Measurements from ENCODE around the gene KCTD14.
"Not testable (repeated sequence)": the region's sequence is repeated elsewhere in the genome, so short reads cannot be mapped to it uniquely, and the experiment has no call there.

The KCTD14 gene

GRCh38 chr11:78046486-78046854 is 23.4 kb upstream of the KCTD14 start:
- no peak for DNase-seq (ENCODE audit: low read depth)

- DNase-seq (ENCODE audit: low read depth): peak; percentile 58
Measured at GRCh38 chr11:78045851-78046485, 22.9 kb upstream of the KCTD14 start.

GRCh38 chr11:78044706-78045105 is 21.6 kb upstream of the KCTD14 start:
- no peak for DNase-seq (ENCODE audit: low read depth)

GRCh38 chr11:78041843-78042440 is 18.9 kb upstream of the KCTD14 start:
- DNase-seq (ENCODE audit: low read depth): no peak

GRCh38 chr11:78041380-78041719 is 18.3 kb upstream of the KCTD14 start:
- not testable (repeated sequence) for DNase-seq (ENCODE audit: low read depth)

- no peak for DNase-seq (ENCODE audit: low read depth)
Measured at GRCh38 chr11:78040691-78041379, 17.8 kb upstream of the KCTD14 start.

- DNase-seq (ENCODE audit: low read depth): no peak
Measured at GRCh38 chr11:78039919-78040671, 17.0 kb upstream of the KCTD14 start.

GRCh38 chr11:78039391-78039918 is 16.4 kb upstream of the KCTD14 start:
- no peak for DNase-seq (ENCODE audit: low read depth)

GRCh38 chr11:78038697-78039313 is 15.7 kb upstream of the KCTD14 start:
- DNase-seq (ENCODE audit: low read depth): no peak

GRCh38 chr11:78037825-78038620 is 14.9 kb upstream of the KCTD14 start:
- no peak for DNase-seq (ENCODE audit: low read depth)

- DNase-seq (ENCODE audit: low read depth): no peak
Measured at GRCh38 chr11:78037056-78037455, 14.0 kb upstream of the KCTD14 start.

- no peak for DNase-seq (ENCODE audit: low read depth)
Measured at GRCh38 chr11:78036313-78036712, 13.2 kb upstream of the KCTD14 start.

GRCh38 chr11:78034623-78035022 is 11.5 kb upstream of the KCTD14 start:
- DNase-seq (ENCODE audit: low read depth): no peak

GRCh38 chr11:78033040-78033439 is 10.0 kb upstream of the KCTD14 start:
- no peak for DNase-seq (ENCODE audit: low read depth)

- no peak for DNase-seq (ENCODE audit: low read depth)
Measured at GRCh38 chr11:78032090-78032489, 9.0 kb upstream of the KCTD14 start.

- no peak for DNase-seq (ENCODE audit: low read depth)
Measured at GRCh38 chr11:78031629-78032028, 8.6 kb upstream of the KCTD14 start.

GRCh38 chr11:78030429-78031325 is 7.6 kb upstream of the KCTD14 start:
- no peak for DNase-seq (ENCODE audit: low read depth)

GRCh38 chr11:78028423-78028822 is 5.3 kb upstream of the KCTD14 start:
- DNase-seq (ENCODE audit: low read depth): not testable (repeated sequence)

- DNase-seq (ENCODE audit: low read depth): no peak
Measured at GRCh38 chr11:78027759-78028158, 4.7 kb upstream of the KCTD14 start.

- no peak for DNase-seq (ENCODE audit: low read depth)
Measured at GRCh38 chr11:78025378-78025777, 2.3 kb upstream of the KCTD14 start.
